Liver (tissue), 9 donors: ENCODE results near the gene NLRP6. TPM values are rescaled to one million over a fixed set of nuclear protein-coding genes. Genes with fewer than 3 reads are reported as not detected.

Experiments used
- DNase-seq: peaks from one replicate; pipeline ENCODE4 v3.0.0-alpha.2; 2017; ENCODE audit warnings: low spot score
- H3K27ac ChIP-seq, 2 donors: one replicate each; pipeline ENCODE4 v1.7.0; 2013; ENCODE audit warnings: inconsistent platforms in 2 of 2, low read length in 2 of 2, control low read depth in 1 of 2, low read depth in 1 of 2, mild to moderate bottlenecking in 1 of 2
- H3K27me3 ChIP-seq, 4 donors: one replicate each; pipeline versions ENCODE4 v1.6.1 to v1.7.0; 2013; ENCODE audit warnings: low read length in 3 of 4, inconsistent platforms in 1 of 4, mild to moderate bottlenecking in 1 of 4, moderate library complexity in 1 of 4; ENCODE audit not compliant: control insufficient read depth in 4 of 4, insufficient read depth in 4 of 4
- H3K36me3 ChIP-seq, 4 donors: one replicate each; pipeline versions ENCODE4 v1.6.1 to v1.7.0; 2013; ENCODE audit warnings: low read length in 3 of 4, mild to moderate bottlenecking in 3 of 4, low read depth in 1 of 4, moderate library complexity in 1 of 4; ENCODE audit not compliant: control insufficient read depth in 4 of 4, insufficient read depth in 3 of 4
- H3K4me1 ChIP-seq, 4 donors: one replicate each; pipeline versions ENCODE4 v1.6.1 to v1.7.0; 2013; ENCODE audit warnings: low read length in 3 of 4, mild to moderate bottlenecking in 3 of 4, moderate library complexity in 1 of 4; ENCODE audit not compliant: control insufficient read depth in 4 of 4, insufficient read depth in 4 of 4
- H3K4me3 ChIP-seq, 3 donors: one replicate each; pipeline versions ENCODE4 v1.6.1 to v1.7.0; 2013; ENCODE audit warnings: low read length in 3 of 3, control low read depth in 1 of 3, low read depth in 1 of 3, mild to moderate bottlenecking in 1 of 3
- H3K9ac ChIP-seq, 2 donors: one replicate each; pipeline ENCODE4 v1.7.0; 2013; ENCODE audit warnings: low read length in 2 of 2, mild to moderate bottlenecking in 2 of 2, moderate library complexity in 2 of 2, control low read depth in 1 of 2, low read depth in 1 of 2
- H3K9me3 ChIP-seq, 4 donors: one replicate each; pipeline versions ENCODE4 v1.6.1 to v1.7.0; 2013; ENCODE audit warnings: low read length in 3 of 4; ENCODE audit not compliant: control insufficient read depth in 4 of 4
- ATF3 ChIP-seq: IDR thresholded peaks from 2 replicates; pipeline ENCODE4 v1.6.1; 2016; ENCODE audit warnings: antibody characterized with exemption
- CTCF ChIP-seq: fragments of 150-350 bp; IDR thresholded peaks from 2 replicates; pipeline ENCODE4 v1.5.1; 2017; ENCODE audit warnings: improper control_type of control experiment, low read depth, low read length; ENCODE audit not compliant: missing input control
- EGR1 ChIP-seq, 2 donors: IDR thresholded peaks; 2 replicates each; pipeline ENCODE4 v1.6.1; 2016 to 2018; ENCODE audit warnings: antibody characterized with exemption in 2 of 2, low read depth in 2 of 2
- FOXA1 ChIP-seq: IDR thresholded peaks from 2 replicates; pipeline ENCODE4 v1.6.1; 2016; ENCODE audit warnings: antibody characterized with exemption
- FOXA2 ChIP-seq: IDR thresholded peaks from 2 replicates; pipeline ENCODE4 v1.6.1; 2016; ENCODE audit warnings: antibody characterized with exemption
- GABPA ChIP-seq, 2 donors: IDR thresholded peaks in 1 of 2; conservative IDR thresholded peaks in 1 of 2; 2 replicates each; pipeline ENCODE4 v1.6.1; 2016; ENCODE audit warnings: antibody characterized with exemption in 2 of 2, mild to moderate bottlenecking in 1 of 2, moderate library complexity in 1 of 2
- HNF4A ChIP-seq, 2 donors: conservative IDR thresholded peaks; 2 replicates each; pipeline ENCODE4 v1.6.1; 2016; ENCODE audit warnings: antibody characterized with exemption in 2 of 2, mild to moderate bottlenecking in 2 of 2
- HNF4G ChIP-seq: IDR thresholded peaks from 2 replicates; pipeline ENCODE4 v1.6.1; 2016; ENCODE audit warnings: antibody characterized with exemption
- JUND ChIP-seq, 2 donors: IDR thresholded peaks; 2 replicates each; pipeline ENCODE4 v1.6.1; 2016; ENCODE audit warnings: antibody characterized with exemption in 2 of 2
- MAX ChIP-seq: IDR thresholded peaks from 2 replicates; pipeline ENCODE4 v1.6.1; 2016; ENCODE audit warnings: antibody characterized with exemption
- NR2F2 ChIP-seq: IDR thresholded peaks from 2 replicates; pipeline ENCODE4 v1.6.1; 2016; ENCODE audit warnings: antibody characterized with exemption
- RAD21 ChIP-seq, 2 donors: IDR thresholded peaks; 2 replicates each; pipeline ENCODE4 v1.6.1; 2016; ENCODE audit warnings: antibody characterized with exemption in 2 of 2, mild to moderate bottlenecking in 2 of 2
- REST ChIP-seq: IDR thresholded peaks from 2 replicates; pipeline ENCODE4 v1.6.1; 2016; ENCODE audit warnings: antibody characterized with exemption, mild to moderate bottlenecking
- RXRA ChIP-seq, 2 donors: IDR thresholded peaks; 2 replicates each; pipeline ENCODE4 v1.6.1; 2017 to 2018; ENCODE audit warnings: antibody characterized with exemption in 2 of 2, mild to moderate bottlenecking in 1 of 2
- SP1 ChIP-seq: IDR thresholded peaks from 2 replicates; pipeline ENCODE4 v1.6.1; 2018; ENCODE audit warnings: antibody characterized with exemption, mild to moderate bottlenecking
- TAF1 ChIP-seq: conservative IDR thresholded peaks from 2 replicates; pipeline ENCODE4 v1.6.1; 2016; ENCODE audit warnings: antibody characterized with exemption, mild to moderate bottlenecking
- ZBTB33 ChIP-seq: IDR thresholded peaks from 2 replicates; pipeline ENCODE4 v1.6.1; 2016; ENCODE audit warnings: antibody characterized with exemption
- WGBS: extraction: QIAGEN DNeasy Blood & Tissue Kit; methylation state at CpG from one replicate; pipeline ENCODE4 v1.1.7; 2013; 5-methylcytosine and 5-hydroxymethylcytosine counted together
- polyA plus RNA-seq, 2 donors: library from polyadenylated mRNA; stranded (reverse) in 1 of 2; unstranded in 1 of 2; fragments of 200-250 nt in 1 of 2; fragments of >200 nt in 1 of 2; fragmentation: Nextera tagmentation in 1 of 2; extraction: Ambion mirVana in 1 of 2; gene quantifications; one replicate each; pipeline versions ENCODE4 v1.2.1 to v1.2.3, GENCODE V29; 2013 to 2015
- total RNA-seq, 2 donors: library from RNA; depleted of rRNA; stranded (reverse); fragments of >200 nt; gene quantifications; one replicate each; pipeline ENCODE4 v1.2.3, GENCODE V29; 2014
- donor health status: healthy.
- donor health status: healthy.
- donor health status: healthy.
- donor health status: healthy.
- donor health status: healthy.

NLRP6 gene
- total and polyA plus RNA-seq, 4 donors, result 0.05 to 5.7 (median 0.97) TPM

- TF ChIP-seq ATF3 (no peak), REST (no peak), JUND (IDR thresholded peaks at IDR 0.05) (no peak), EGR1 (IDR thresholded peaks at IDR 0.05; ENCODE audit: low read depth in 2 of 2) (no peak), HNF4A (conservative IDR thresholded peaks at IDR 0.05) (no peak), SP1 (no peak), NR2F2 (no peak), HNF4G (no peak), RXRA (IDR thresholded peaks at IDR 0.05) (no peak), FOXA2 (no peak), TAF1 (no peak), ZBTB33 (no peak), RAD21 (IDR thresholded peaks at IDR 0.05) (no peak), CTCF (no peak)
- Histone ChIP-seq H3K36me3 (no peaks in the 10 kb centered on the region), H3K27ac (no peak overlapping the region), H3K9ac (no peak overlapping the region), H3K4me1 (peaks cover 12 to 43% (median 31%) of the 10 kb centered on the region in 4 donors), H3K27me3 (no peaks in the 10 kb centered on the region), H3K4me3 (no peak overlapping the region), H3K9me3 (no peaks in the 10 kb centered on the region)
- DNase-seq, result no peak
- WGBS, result 83% methylated on average over 4 of the region's 4 CpGs
Measured at GRCh38 chr11:282171-282570, 4.0 kb downstream of the NLRP6 start.

GRCh38 chr11:282630-283360 lies 4.6 kb downstream of the NLRP6 start:
- WGBS, result 82% methylated on average over 11 of the region's 13 CpGs
- no peaks in the 10 kb centered on the region for H3K9me3 ChIP-seq
- H3K4me1 ChIP-seq, result peaks cover 12 to 46% (median 32%) of the 10 kb centered on the region in 4 donors
- H3K9ac ChIP-seq, result no peak overlapping the region
- no peaks in the 10 kb centered on the region for H3K27me3 ChIP-seq
- no peak for DNase-seq
- no peak overlapping the region for H3K4me3 ChIP-seq
- no peaks in the 10 kb centered on the region for H3K36me3 ChIP-seq
- H3K27ac ChIP-seq, result no peak overlapping the region
- no peak for TF ChIP-seq NR2F2
- no peak for TF ChIP-seq EGR1 (IDR thresholded peaks at IDR 0.05; ENCODE audit: low read depth in 2 of 2)
- TF ChIP-seq RXRA (IDR thresholded peaks at IDR 0.05), result no peak
- TF ChIP-seq REST, result no peak
- TF ChIP-seq ZBTB33, result no peak
- no peak for TF ChIP-seq FOXA1
- no peak for TF ChIP-seq MAX
- TF ChIP-seq TAF1, result no peak
- TF ChIP-seq GABPA (IDR thresholded peaks at IDR 0.05 in 1 of 2, conservative IDR thresholded peaks at IDR 0.05 in 1 of 2), result no peak
- no peak for TF ChIP-seq SP1
- no peak for TF ChIP-seq RAD21 (IDR thresholded peaks at IDR 0.05)
